Calu3 (cell line): Measurements from ENCODE around the gene ANGPTL8. TPM values are rescaled to one million over a fixed set of nuclear protein-coding genes. Genes with fewer than 3 reads are reported as not detected.

Experiments used
- BruUV-seq: library from RNA; stranded (reverse); fragments of 400-500 nt; replicated peaks from 2 replicates; lab custom pipeline; 2021; lab: Mats Ljungman, UMichigan
- CTCF ChIA-PET: fragments of 300-600 bp; sonication (Branson Sonifier 250); formaldehyde crosslinking; loops from one replicate; lab custom pipeline; 2022; ENCODE audit warnings: antibody characterized with exemption; lab: Charles Lee
- DNase-seq: peaks from one replicate; pipeline ENCODE4 v3.0.0; 2022
- H3K27ac Mint-ChIP-seq: one replicate; pipeline ENCODE4 v1.8.0; 2022; ENCODE audit warnings: mixed read lengths; ENCODE audit not compliant: unreplicated experiment
- H3K27me3 Mint-ChIP-seq: one replicate; pipeline ENCODE4 v1.8.0; 2022; ENCODE audit warnings: mixed read lengths; ENCODE audit not compliant: unreplicated experiment
- H3K36me3 Mint-ChIP-seq: one replicate; pipeline ENCODE4 v1.8.0; 2022; ENCODE audit warnings: mild to moderate bottlenecking, moderate library complexity, mixed read lengths; ENCODE audit not compliant: insufficient read depth, unreplicated experiment
- H3K4me1 Mint-ChIP-seq: one replicate; pipeline ENCODE4 v1.8.0; 2022; ENCODE audit warnings: mild to moderate bottlenecking, low read depth, mixed read lengths; ENCODE audit not compliant: unreplicated experiment
- H3K4me3 Mint-ChIP-seq: one replicate; pipeline ENCODE4 v1.8.0; 2022; ENCODE audit warnings: mild to moderate bottlenecking, low read depth, moderate library complexity, mixed read lengths; ENCODE audit not compliant: unreplicated experiment
- H3K9me3 Mint-ChIP-seq: one replicate; pipeline ENCODE4 v1.8.0; 2022; ENCODE audit warnings: low read depth, mixed read lengths; ENCODE audit not compliant: unreplicated experiment
- intact Hi-C: fragments of 100-400 bp; cut with micrococcal nuclease; formaldehyde crosslinking; loops from one replicate; pipeline ENCODE4 v1.10.0; 2022; ENCODE audit not compliant: unreplicated experiment
- total RNA-seq: library from RNA; stranded (reverse); gene quantifications from 2 replicates; pipeline ENCODE4 v1.2.3, GENCODE V29; 2022
- TF ChIP-seq, protein P1 (sequence below): fragments of 200-600 bp; IDR thresholded peaks from one replicate; pipeline ENCODE4 v1.8.0; 2022; ENCODE audit warnings: antibody characterized with exemption; ENCODE audit not compliant: unreplicated experiment

The ANGPTL8 gene
- total RNA-seq, 1 experiment from 2014 or later, result not detected

DNA sequence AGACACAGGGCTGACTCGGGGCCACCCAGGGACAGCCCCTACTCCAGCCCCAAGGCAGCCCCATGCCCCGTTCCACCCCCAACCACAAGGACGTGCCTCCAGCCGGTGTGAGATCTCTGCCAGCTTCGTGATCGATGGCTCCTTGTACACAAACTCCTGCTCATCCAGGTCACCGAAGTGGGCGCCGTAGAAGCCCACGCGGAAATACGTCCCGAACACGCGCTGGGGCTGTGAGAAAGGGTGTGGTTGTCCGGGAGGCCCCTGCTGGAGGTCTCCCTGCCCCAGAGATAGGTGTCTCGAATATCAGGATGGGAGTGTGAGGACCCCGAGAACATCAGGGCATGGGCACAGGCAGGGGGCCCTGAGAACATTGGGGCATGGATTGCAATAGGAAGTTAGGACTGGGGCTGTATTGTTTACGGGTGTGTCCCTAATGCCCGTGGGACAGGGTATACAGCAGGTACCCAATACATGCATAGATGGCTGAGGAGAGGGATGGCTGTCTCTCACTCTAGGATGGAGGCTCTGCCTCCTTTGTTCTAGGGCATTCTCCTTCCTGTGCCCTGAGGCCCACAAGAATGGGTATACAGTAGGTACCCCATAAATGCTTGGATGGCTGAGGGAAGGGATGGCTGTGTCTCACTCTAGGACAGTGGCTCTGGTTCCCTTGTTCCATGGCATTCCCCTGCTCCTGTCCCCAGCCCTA lies 36.8 kb upstream of the ANGPTL8 start:
- no peaks in the 10 kb centered on the region for H3K27me3 Mint-ChIP-seq
- no peak for DNase-seq
- intact Hi-C loops, result loop anchor here (2.0 to 10.0 kb wide), 2 partner anchors 66 to 168 kb away; no protein-coding TSS in a partner anchor
- CTCF ChIA-PET, result interaction anchor here (1.3 to 1.7 kb wide), 2 partner anchors 64 to 77 kb away, joined by 4 to 5 read pairs; no protein-coding TSS in a partner anchor
- H3K4me3 Mint-ChIP-seq, result no peak overlapping the region
- BruUV-seq, result no TSS peak
- peaks cover 21% of the 10 kb centered on the region for H3K36me3 Mint-ChIP-seq
- H3K4me1 Mint-ChIP-seq, result peaks cover 20% of the 10 kb centered on the region
- H3K27ac Mint-ChIP-seq, result no peak overlapping the region
- no peaks in the 10 kb centered on the region for H3K9me3 Mint-ChIP-seq
- TF ChIP-seq, protein P1, sequence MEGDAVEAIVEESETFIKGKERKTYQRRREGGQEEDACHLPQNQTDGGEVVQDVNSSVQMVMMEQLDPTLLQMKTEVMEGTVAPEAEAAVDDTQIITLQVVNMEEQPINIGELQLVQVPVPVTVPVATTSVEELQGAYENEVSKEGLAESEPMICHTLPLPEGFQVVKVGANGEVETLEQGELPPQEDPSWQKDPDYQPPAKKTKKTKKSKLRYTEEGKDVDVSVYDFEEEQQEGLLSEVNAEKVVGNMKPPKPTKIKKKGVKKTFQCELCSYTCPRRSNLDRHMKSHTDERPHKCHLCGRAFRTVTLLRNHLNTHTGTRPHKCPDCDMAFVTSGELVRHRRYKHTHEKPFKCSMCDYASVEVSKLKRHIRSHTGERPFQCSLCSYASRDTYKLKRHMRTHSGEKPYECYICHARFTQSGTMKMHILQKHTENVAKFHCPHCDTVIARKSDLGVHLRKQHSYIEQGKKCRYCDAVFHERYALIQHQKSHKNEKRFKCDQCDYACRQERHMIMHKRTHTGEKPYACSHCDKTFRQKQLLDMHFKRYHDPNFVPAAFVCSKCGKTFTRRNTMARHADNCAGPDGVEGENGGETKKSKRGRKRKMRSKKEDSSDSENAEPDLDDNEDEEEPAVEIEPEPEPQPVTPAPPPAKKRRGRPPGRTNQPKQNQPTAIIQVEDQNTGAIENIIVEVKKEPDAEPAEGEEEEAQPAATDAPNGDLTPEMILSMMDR, result no peak

DNA sequence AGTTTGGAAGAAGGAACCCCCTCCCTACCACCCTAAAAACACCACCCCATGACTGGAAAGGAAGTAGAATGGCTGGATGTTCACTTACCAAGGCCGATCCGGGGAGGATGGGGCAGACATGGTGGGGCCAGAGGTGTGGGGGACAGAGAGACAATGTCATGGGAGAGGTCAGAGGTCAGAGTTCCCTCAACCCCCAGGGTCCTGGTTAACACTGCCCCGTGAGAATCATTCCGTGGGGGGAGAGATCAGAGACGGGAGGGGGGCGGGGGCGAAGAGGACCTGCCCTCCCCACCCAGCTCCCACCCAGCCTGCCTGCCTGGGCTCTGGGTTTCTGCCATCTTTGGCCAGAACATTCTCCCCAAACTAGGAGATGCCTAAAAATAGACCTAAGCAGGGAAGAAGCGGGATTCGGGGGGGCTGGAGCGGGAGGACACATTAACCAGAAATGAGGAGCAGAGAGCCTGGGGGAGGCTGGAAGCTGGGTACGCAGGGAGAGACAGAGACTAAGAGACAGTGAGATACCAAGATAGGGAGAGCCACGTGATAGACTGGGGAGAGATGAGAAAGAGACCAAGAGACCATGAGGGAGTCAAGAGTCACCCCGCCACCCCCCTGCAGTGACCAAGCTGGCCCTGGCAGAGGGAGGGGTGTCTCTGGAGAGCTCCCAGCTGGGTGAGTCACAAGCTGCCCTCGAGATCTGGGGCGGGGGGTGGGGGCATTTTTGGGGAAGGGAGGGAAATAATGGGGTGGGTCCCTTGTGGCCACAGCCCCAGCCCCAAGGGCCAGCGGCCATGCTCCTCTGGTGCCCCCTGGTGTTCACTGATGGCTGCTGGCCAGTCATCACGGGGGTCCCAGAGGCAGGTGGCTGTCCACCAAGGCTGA lies 36.0 kb upstream of the ANGPTL8 start:
- Mint-ChIP-seq H3K27me3 (no peaks in the 10 kb centered on the region), H3K36me3 (peaks cover 25% of the 10 kb centered on the region), H3K27ac (peak overlapping the region; percentile 50), H3K9me3 (no peaks in the 10 kb centered on the region), H3K4me3 (no peak overlapping the region), H3K4me1 (peaks cover 20% of the 10 kb centered on the region)
- peak; percentile 69 for DNase-seq
- TF ChIP-seq, protein P1, result peak; percentile 81
- intact Hi-C loops, result loop anchor here (2.0 to 10.0 kb wide), 2 partner anchors 67 to 169 kb away; no protein-coding TSS in a partner anchor
- no TSS peak for BruUV-seq
- CTCF ChIA-PET, result interaction anchor here (0.6 to 1.7 kb wide), 5 partner anchors 14 to 112 kb away, joined by 4 to 5 read pairs (median 4); no protein-coding TSS in a partner anchor

DNA sequence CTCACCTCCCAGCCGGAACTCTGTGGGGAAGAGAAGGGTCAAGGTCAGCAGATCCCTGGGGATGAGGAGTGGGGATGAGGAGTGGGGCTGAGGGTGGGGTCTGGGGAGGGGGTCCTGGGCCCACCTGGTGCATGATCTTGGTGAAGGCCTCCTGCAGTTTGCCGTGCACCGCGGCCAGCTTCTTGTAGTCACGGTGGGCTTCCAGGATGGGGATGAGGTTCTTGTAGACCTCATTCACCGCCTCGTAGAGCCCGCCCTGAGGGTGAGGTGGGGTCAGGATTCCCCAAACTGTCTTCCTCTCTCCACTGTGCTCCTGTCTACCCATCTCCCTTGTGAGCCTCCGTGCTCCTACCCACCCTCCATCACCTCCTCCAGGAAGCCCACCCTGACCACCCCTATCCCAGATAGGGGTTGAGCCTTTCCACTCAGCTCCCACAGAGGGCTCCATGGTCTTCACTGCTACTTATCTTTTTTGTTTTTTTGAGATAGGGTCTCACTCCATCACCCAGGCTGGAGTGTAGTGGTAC lies 35.3 kb upstream of the ANGPTL8 start:
- no peaks in the 10 kb centered on the region for H3K9me3 Mint-ChIP-seq
- TF ChIP-seq, protein P1, result no peak
- peaks cover 28% of the 10 kb centered on the region for H3K36me3 Mint-ChIP-seq
- CTCF ChIA-PET, result interaction anchor here (1.3 to 1.7 kb wide), 2 partner anchors 66 to 78 kb away, joined by 4 to 5 read pairs; no protein-coding TSS in a partner anchor
- no peak overlapping the region for H3K4me3 Mint-ChIP-seq
- H3K4me1 Mint-ChIP-seq, result peaks cover 20% of the 10 kb centered on the region
- peak overlapping the region; percentile 50 for H3K27ac Mint-ChIP-seq
- no TSS peak for BruUV-seq
- H3K27me3 Mint-ChIP-seq, result no peaks in the 10 kb centered on the region
- intact Hi-C loops, result loop anchor here (10.0 kb wide), 1 partner anchor 169 kb away; no protein-coding TSS in a partner anchor
- no peak for DNase-seq

DNA sequence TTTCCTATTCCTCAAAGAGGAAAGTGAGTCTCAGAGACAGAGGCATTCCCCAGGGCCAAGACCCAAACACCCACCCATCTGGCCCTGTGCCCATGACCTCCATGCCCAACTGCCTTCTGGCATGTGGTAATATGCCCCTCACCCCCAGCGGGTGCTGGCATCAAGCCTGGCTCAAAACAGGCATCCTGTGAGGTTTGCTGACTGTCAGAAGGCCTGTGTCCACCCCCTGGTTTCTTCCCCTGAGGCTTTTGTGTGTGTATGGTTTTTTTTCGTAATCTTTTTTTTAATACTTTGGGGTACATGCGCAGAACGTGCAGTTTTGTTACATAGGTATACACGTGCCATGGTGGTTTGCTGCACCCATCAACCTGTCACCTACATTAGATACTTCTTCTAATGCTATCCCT lies 34.5 kb upstream of the ANGPTL8 start:
- no peaks in the 10 kb centered on the region for H3K27me3 Mint-ChIP-seq
- intact Hi-C loops, result loop anchor here (10.0 kb wide), 1 partner anchor 170 kb away; no protein-coding TSS in a partner anchor
- TF ChIP-seq, protein P1, result no peak
- H3K4me1 Mint-ChIP-seq, result peaks cover 20% of the 10 kb centered on the region
- BruUV-seq, result no TSS peak
- peaks cover 28% of the 10 kb centered on the region for H3K36me3 Mint-ChIP-seq
- CTCF ChIA-PET, result no interaction called here
- H3K9me3 Mint-ChIP-seq, result no peaks in the 10 kb centered on the region
- H3K27ac Mint-ChIP-seq, result no peak overlapping the region
- DNase-seq, result no peak
- H3K4me3 Mint-ChIP-seq, result no peak overlapping the region
